Muscle layer of duodenum (tissue), 2 donors: ENCODE measurements around the gene CYBRD1.
"Not testable (repeated sequence)": the region's sequence is repeated elsewhere in the genome, so short reads cannot be mapped to it uniquely, and the experiment has no call there.

Experiments used
- H3K27ac ChIP-seq: one replicate; pipeline ENCODE4 v1.7.0; 2013; ENCODE audit warnings: mild to moderate bottlenecking, low read length
- H3K27me3 ChIP-seq: one replicate; pipeline ENCODE4 v1.7.0; 2013; ENCODE audit warnings: low read depth, mild to moderate bottlenecking, control low read depth, low read length
- H3K36me3 ChIP-seq, 2 donors: one replicate each; pipeline ENCODE4 v1.7.0; 2013; ENCODE audit warnings: low read length in 2 of 2, control low read depth in 1 of 2, mild to moderate bottlenecking in 1 of 2; ENCODE audit not compliant: insufficient read depth in 2 of 2, control insufficient read depth in 1 of 2
- H3K4me1 ChIP-seq, 2 donors: one replicate each; pipeline ENCODE4 v1.7.0; 2013; ENCODE audit warnings: low read length in 2 of 2, mild to moderate bottlenecking in 2 of 2, control low read depth in 1 of 2, moderate library complexity in 1 of 2; ENCODE audit not compliant: insufficient read depth in 2 of 2, control insufficient read depth in 1 of 2
- H3K4me3 ChIP-seq, 2 donors: one replicate each; pipeline ENCODE4 v1.7.0; 2013; ENCODE audit warnings: low read length in 2 of 2, low read depth in 1 of 2, mild to moderate bottlenecking in 1 of 2
- H3K9me3 ChIP-seq, 2 donors: one replicate each; pipeline ENCODE4 v1.7.0; 2013; ENCODE audit warnings: low read length in 2 of 2, control low read depth in 1 of 2, mild to moderate bottlenecking in 1 of 2; ENCODE audit not compliant: control insufficient read depth in 1 of 2
- donor health status: healthy.

CYBRD1 gene

DNA sequence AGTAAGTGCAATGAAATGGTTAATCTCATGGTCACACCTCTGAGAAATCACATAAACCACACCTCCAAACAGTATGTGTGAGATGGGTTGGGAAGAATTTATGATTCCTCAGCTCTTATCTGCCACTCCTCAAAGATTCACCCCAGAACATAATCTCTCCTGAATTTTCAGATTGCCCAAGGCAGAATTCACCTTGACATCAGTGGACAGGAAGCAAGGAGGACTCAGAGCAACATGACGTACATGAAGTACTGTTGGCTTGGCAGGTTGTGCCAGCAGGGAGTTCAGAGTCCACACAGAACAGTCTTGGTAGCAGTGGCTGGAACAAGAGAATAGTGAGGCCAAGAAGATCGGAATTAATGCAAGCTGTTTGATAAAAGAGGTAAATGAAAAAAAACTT lies 31.7 kb upstream of the CYBRD1 start:
- no peak overlapping the region for H3K4me3 ChIP-seq

DNA sequence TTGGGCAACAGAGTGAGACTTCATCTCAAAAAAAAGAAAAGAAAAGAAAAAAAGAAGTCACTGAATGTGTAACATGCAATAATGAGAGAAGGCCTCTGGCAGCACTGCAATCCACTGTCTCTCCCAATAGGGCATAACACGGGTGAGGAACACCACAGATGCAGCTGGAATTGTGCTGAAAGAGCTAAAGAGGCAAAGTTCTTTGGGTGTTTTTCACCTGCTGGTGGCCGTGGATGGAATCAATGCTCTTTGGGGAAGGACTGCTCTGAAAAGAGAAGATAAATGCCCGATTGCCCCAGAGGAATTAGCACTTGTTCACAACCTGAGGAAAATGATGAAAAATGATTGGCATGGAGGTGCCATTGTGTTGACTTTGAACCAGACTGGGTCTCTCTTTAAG lies 31.0 kb upstream of the CYBRD1 start:
- H3K4me1 ChIP-seq, result no peaks in the 10 kb centered on the region
- no peaks in the 10 kb centered on the region for H3K36me3 ChIP-seq
- H3K27ac ChIP-seq, result no peak overlapping the region
- H3K27me3 ChIP-seq, result no peaks in the 10 kb centered on the region
- H3K9me3 ChIP-seq, result no peaks in the 10 kb centered on the region
- H3K4me3 ChIP-seq, result no peak overlapping the region

More for the DNA sequence above, 31.7 kb upstream of the CYBRD1 start:
- H3K4me1 ChIP-seq, result no peaks in the 10 kb centered on the region
- no peak overlapping the region for H3K27ac ChIP-seq
- no peaks in the 10 kb centered on the region for H3K9me3 ChIP-seq
- no peaks in the 10 kb centered on the region for H3K27me3 ChIP-seq
- H3K36me3 ChIP-seq, result no peaks in the 10 kb centered on the region

DNA sequence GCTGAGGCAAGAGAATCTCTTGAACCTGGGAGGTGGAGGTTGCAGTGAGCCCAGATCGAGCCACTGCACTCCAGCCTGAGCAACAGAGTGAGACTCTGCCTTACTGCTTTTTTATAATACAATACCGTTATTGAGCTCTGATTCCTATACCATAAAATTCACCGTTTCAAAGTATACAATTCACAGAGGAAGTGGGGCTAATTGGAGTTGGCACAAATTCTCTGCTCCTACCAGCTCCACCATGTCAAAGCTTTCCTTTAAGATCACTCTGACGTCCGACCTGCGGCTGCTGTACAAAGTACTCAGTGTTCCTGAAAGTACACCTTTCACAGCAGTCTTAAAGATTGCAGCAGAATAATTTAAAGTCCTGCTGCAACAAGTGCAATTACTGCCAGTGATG lies 29.6 kb upstream of the CYBRD1 start:
- Histone ChIP-seq H3K27ac (no peak overlapping the region), H3K27me3 (no peaks in the 10 kb centered on the region), H3K36me3 (no peaks in the 10 kb centered on the region), H3K9me3 (no peaks in the 10 kb centered on the region), H3K4me3 (no peak overlapping the region), H3K4me1 (no peaks in the 10 kb centered on the region)

DNA sequence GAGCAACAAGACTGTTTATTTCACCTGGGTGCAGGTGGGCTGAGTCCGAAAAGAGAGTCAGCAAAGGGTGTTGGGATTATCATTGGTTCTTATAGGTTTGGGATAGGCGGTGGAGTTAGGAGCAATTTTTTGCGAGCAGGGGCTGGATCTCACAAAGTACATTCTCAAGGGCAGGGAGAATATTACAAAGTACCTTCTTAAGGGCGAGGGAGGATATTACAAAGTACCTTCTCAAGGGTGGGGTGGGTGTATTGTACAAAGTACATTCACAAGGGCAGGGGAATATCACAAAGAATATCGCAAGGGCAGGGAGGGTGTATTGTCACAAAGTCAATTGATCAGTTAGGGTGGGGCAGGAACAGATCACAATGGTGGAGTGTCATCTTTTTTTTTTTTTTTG lies 24.6 kb upstream of the CYBRD1 start:
- not testable (repeated sequence) for H3K9me3 ChIP-seq, H3K27ac ChIP-seq, H3K4me3 ChIP-seq, H3K36me3 ChIP-seq, H3K27me3 ChIP-seq, H3K4me1 ChIP-seq

DNA sequence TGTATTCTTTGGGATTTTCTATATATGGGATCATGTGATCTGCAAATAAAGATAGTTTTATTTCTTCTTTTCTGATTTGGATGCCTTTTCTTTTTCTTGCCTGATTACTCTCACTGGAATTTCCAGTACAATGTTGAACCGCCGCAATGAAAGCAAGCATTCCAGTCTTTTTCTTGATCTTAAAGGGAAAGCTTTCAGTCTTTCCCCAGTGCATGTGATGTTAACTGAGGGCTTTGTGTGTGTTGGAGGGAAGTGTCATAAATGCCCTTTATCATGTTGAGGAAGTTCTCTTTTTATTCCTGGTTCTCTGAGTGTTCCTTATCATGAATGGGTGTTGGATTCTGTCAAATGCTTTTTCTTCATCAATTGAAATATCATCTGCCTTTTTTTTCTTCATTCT lies 16.9 kb upstream of the CYBRD1 start:
- Histone ChIP-seq H3K9me3 (no peaks in the 10 kb centered on the region), H3K36me3 (no peaks in the 10 kb centered on the region), H3K27me3 (no peaks in the 10 kb centered on the region), H3K4me3 (no peak overlapping the region), H3K4me1 (no peaks in the 10 kb centered on the region), H3K27ac (no peak overlapping the region)

DNA sequence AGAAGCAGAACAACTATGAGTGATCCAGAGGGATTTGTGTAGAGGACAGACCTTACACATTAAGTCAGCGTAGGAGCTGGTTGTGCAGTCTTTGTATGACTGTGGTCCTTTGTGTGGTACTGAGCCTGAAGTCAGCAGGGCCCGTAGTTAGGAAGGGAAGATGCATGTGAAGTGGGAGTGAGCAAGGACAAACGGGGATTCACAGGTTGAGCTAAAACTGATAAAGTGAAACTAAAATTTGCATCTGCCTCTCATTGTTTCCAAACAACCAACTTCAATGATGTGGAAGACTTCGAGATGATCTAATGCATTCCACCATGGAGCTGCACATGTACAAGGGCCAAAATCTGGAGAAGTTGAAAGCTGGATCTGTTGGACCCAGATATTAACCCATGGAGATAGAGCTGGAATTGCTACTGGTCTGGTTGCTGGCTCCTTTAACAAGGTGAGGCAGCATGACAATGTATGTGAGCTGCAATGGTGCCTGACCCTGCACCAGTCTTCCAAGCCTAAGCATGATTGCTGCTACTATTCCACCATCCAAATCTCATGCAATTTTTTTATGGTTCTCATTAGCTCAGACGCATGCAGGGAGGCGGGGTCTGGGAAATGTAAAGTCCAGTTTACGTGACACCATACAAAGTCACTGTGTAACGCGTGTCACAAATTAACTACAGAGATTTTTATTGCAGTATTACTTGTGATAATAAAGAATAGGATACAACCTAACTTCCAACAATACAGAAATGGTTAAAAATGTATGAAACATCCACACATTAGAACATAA lies 12.1 kb upstream of the CYBRD1 start:
- no peak overlapping the region for H3K27ac ChIP-seq
- H3K9me3 ChIP-seq, result no peaks in the 10 kb centered on the region
- no peaks in the 10 kb centered on the region for H3K36me3 ChIP-seq
- H3K4me3 ChIP-seq, result no peak overlapping the region
- H3K27me3 ChIP-seq, result no peaks in the 10 kb centered on the region
- H3K4me1 ChIP-seq, result no peaks in the 10 kb centered on the region

DNA sequence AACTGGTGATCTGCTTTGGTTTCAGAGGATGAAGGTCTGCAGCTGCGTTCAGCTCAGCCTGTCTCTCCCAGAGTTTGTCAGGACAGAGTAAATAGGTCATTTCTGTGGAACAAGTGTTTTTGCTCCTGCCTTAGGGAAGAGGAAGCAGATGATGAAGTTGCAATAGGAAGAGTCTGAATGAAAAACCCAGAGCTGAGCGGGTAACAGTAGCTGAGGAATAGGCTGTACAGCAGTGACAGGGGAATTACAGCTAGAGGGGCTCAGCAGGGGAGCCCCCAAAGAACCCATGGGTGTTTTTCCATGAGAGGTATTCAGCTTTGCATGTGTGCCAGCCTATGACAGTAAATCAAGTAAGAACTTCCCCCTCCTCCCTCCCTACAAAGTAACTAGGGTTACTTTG lies 10.3 kb upstream of the CYBRD1 start:
- H3K9me3 ChIP-seq, result no peaks in the 10 kb centered on the region
- no peak overlapping the region for H3K27ac ChIP-seq
- no peaks in the 10 kb centered on the region for H3K36me3 ChIP-seq
- no peaks in the 10 kb centered on the region for H3K27me3 ChIP-seq
- H3K4me1 ChIP-seq, result no peaks in the 10 kb centered on the region
- no peak overlapping the region for H3K4me3 ChIP-seq

DNA sequence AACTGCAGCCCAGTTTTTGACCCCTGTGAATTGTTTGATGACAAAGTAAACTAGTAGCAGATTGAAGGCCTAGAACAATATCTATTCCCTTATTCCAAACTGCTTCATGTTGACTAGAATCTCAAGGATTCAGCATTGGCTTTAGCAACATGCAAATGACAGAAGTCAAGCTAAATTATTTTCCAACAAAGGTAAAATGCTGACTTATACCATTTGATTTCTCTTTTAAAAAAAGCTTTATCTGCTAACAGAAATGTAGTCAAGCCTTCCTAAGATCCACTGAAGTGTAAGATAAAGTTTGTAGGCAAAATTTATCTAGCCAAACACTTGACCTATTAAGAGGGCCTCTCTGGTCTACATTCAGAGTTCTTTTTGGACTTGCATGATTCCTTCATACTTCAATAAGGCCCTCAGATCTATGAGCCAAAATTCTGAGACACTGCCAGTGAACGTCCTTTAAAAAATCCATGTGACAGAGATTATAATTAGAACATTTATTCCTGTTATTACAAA lies 9.5 kb upstream of the CYBRD1 start:
- Histone ChIP-seq H3K4me3 (no peak overlapping the region), H3K36me3 (no peaks in the 10 kb centered on the region), H3K27me3 (no peaks in the 10 kb centered on the region), H3K9me3 (no peaks in the 10 kb centered on the region), H3K4me1 (no peaks in the 10 kb centered on the region), H3K27ac (no peak overlapping the region)

DNA sequence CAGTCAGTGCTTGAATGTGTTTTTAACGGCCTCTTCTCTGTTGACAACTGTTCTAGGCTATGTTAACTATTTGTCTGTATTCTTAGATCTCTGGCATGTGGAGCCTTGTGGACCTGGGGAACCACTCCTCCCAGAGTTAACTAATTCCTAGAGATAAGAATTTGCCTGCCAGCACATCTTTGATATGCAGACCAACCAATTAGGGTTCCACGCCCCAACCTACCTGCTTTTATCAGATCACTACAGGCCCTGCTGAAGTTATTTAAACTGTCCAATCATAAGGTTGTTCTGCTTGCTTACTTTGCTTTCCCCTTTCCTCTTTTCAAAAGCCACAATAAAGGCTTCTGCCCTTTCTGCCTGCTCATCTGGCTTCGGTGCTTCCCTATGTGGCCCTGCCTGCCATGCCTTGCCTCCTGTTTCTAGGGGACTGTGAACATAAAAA lies 8.5 kb upstream of the CYBRD1 start:
- Histone ChIP-seq H3K27me3 (no peaks in the 10 kb centered on the region), H3K36me3 (no peaks in the 10 kb centered on the region), H3K27ac (no peak overlapping the region), H3K9me3 (no peaks in the 10 kb centered on the region), H3K4me1 (no peaks in the 10 kb centered on the region), H3K4me3 (no peak overlapping the region)

DNA sequence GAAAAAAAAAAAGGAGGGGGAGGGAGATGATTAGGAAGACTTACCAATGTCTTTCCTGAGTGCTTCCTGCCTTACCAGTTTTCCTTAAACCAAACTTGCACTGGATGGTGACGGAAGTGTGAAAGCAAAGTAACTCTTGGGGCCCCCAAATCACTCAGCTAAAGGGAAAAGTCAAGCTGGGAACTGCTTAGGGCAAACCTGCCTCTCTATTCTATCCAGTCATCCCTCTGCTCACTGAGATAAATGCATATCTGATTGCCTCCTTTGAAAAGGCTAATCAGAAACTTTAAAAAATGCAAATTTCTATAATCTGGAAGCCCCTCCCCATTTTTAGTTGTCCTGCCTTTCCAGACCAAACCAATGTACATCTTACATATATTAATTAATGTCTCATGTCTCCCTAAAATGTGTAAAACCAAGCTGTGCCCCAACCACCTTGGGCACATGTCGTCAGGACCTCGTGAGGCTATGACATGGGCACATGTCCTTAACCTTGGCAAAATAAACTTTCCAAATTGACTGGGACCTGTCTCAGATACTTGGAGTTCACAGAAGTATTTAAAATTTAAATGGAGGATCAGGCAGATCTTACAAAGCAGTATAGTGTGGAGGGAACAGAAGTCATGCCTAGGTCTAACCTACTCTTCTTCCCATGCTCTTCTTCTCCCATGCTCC lies 7.2 kb upstream of the CYBRD1 start:
- Histone ChIP-seq H3K27ac (no peak overlapping the region), H3K4me1 (no peaks in the 10 kb centered on the region), H3K27me3 (no peaks in the 10 kb centered on the region), H3K4me3 (no peak overlapping the region), H3K9me3 (no peaks in the 10 kb centered on the region), H3K36me3 (no peaks in the 10 kb centered on the region)

DNA sequence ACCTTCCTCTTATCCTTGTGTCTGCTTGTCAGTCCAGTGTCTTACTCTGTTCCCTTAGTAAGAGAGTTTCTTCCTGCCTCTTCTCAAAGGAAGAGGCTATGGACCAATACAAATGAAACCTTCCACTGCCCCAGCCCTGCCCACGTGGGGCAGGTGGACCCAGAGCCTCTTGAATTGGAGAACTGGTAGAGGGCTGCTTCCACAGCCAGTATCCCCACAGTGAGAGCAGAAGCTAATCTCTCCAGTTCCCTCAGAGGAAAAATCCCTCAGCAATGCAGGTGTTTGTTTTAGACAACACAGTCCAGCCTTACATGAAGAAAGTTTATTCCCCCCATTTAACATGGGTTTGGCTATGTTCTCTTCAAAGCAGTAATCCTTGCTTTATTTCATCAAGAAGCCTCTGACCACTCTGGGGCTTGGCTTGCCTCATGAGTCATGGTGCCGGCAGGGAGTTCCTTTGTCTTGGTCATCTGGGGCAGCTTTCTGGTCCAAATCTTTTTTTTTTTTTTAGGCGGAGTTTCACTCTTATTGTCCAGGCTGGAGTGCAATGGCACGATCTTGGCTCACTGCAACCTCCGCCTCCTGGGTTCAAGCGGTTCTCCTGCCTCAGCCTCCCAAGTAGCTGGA lies 6.5 kb upstream of the CYBRD1 start:
- Histone ChIP-seq H3K27ac (no peak overlapping the region), H3K4me3 (no peak overlapping the region), H3K27me3 (no peaks in the 10 kb centered on the region), H3K9me3 (no peaks in the 10 kb centered on the region), H3K4me1 (no peaks in the 10 kb centered on the region), H3K36me3 (no peaks in the 10 kb centered on the region)
